NK-92 treated with Interleukin-12 subunit alpha and Interleukin-12 subunit beta, amount 100 ng/mL, for 24 hours (cell line): Measurements from ENCODE around the gene KCNJ6.
"Not testable (repeated sequence)": the region's sequence is repeated elsewhere in the genome, so short reads cannot be mapped to it uniquely, and the experiment has no call there.

Experiments used
- DNase-seq: peaks from one replicate; lab custom pipeline; 2025; lab: John Stamatoyannopoulos, UW

The KCNJ6 gene

DNA sequence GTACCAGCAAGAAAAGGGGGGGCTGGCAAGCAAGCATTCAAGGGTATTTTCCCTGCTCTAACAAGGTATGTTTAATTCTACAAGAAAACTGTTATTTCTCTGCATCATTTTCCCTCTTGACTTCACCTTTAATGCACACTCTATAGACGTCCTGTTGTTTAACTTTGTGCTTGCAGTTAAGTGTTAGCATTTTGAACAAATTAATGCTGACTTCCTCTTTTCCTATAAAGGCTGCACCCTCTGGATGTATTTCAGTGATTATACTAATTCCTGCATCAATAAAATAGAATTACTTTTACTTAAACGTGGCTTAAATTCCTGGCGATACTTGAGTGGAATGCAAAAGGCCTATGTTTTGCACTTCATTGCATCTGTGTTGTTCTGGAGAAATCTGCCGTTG lies 183.3 kb downstream of the KCNJ6 start:
- DNase-seq = no peak

DNA sequence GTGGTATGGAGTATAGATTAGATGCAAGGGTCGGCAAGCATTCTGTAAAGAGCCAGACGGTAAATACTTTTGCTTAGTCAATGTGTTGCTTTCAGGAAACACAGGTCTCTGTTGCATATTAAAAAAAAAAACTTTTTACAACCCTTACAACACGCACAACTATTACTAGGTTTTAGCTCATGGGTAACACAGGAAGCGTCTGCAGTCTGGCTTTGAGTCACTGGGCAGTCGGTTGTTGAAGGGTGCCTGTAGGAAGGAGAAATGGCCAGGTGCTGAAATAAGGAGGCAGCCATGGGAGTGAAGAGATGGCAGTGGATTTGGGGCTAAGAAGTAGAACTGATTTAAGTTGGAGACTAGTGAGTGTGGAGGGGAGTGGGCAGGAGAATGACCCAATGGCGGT lies 192.1 kb downstream of the KCNJ6 start:
- no peak for DNase-seq

DNA sequence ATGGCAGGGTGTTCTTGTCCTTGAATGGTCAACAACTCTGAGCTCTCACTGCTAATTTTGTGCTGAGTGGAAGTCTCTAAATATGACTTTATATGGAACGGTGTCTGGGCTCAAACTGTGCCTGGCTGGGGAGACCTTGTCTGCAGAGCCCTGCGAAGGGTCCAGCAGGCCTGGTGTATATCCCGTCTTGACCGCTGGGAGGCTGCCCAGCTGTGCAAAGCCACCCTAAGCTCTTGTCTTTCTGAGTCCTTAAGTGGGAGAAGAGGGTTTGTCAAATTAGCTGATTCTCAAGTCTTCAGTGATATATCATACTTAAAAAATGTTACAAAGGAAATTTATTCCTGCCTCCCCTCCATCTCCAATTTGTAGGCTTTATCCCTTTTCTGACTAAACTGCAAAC lies 198.7 kb downstream of the KCNJ6 start:
- no peak for DNase-seq

DNA sequence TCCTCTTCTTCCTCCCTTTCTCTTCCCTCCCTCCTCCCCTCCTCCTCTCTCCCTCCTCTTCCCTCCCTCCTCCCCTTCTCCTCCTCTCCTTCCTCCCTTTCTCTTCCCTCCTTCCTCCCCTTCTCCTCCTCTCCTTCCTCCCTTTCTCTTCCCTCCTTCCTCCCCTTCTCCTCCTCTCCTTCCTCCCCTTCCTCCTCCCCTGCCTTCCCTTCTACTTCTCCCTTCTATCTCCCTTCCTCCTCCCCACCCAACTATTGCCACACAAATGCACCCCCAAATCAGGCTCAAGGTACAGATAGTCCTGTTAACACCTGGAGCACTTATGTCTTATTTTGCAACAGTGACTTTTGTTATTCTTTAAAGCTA lies 203.7 kb downstream of the KCNJ6 start:
- not testable (repeated sequence) for DNase-seq

DNA sequence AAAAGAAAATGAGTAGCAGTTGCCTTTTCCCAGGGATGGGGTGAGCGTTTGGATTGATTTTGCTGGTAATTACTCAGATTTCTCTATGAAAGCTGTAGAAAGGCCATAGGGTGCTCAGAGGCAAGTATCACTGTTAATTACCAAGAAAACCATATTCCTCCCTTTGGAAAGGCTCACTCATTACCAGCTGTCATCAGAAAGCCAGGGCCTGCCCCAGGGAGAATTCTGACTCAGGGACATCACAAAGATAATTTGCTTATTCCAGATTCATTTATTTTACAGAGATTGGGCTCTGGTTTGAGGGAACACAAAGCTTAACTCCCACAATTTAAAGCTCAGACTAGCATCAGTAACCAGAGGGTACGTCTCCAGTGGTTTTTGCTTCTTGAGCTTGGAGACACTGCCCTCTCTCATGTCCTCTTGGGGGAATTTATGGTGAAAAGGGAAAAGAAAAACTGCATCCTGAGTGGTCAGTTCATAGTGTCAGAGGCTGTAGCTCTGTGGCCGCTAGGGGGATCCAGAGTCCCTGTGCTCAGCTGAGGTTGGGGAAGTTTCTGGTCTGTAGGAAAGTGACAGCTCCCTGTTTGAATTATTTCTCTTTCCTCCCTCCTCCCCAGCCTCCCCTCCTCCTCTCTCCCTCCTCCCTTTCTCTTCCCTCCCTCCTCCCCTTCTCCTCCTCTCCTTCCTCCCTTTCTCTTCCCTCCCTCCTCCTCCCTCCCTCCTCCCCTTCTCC lies 204.3 kb downstream of the KCNJ6 start:
- peak; percentile 10 for DNase-seq

DNA sequence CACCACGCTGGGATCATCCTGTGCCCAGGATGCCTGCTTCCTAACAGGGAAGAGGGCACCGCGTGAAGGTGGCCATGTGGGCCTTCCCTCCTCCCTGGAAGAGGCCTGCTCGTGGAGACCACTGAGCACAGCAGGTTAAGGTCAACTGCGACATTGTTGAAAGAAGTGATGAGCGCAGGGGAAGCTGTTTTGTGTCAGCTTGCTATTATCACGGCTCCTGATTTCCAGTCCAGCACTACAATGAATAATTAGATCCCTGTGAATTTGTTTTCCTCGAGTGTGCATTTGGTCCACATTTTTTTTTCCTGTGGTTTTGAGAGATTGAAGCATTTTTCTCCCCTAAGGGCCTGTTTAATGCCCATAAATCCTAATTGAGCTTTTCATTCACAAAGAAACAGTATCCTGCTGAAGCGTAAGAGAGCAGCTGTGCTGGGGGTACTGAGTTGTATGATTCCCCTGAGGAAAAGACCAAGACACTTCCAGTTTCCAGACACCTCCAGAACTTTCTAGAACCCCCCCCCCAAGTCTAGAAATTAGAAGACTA lies 204.9 kb downstream of the KCNJ6 start:
- no peak for DNase-seq

DNA sequence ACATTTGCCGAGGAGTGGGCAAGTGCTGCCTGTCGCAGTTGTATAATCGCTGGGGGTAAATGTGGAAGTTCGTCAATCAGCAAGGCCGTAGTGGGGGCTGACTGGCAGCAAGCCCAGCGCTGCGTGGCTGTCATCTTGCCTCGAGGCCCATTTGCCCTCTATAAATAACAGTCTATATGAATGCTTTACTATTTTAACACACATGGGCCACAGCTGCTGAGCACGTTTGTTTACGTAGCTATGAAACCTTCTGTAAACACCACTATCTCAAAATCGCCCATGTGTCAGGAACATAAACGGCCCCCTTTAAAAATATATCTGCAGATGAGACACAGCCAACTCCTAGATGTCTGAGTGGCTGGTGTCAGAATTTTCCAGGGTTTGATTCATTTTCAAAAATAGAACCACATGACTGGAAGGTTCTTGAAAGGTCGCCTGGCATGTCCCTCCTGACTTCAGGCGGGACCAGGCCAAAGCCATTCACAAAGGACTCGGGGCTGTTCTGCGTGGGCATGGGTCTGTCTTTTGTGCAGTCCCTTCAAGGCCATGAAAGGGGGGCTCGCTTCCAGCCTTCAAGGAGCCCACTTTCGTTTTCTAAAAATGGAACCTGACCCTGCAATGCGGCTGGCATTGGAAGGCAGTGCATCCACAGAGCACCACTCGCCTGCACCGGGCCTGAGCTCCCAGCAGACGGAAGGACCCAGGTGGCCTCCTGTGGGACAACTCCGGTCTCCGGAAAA lies 205.5 kb downstream of the KCNJ6 start:
- DNase-seq = no peak

DNA sequence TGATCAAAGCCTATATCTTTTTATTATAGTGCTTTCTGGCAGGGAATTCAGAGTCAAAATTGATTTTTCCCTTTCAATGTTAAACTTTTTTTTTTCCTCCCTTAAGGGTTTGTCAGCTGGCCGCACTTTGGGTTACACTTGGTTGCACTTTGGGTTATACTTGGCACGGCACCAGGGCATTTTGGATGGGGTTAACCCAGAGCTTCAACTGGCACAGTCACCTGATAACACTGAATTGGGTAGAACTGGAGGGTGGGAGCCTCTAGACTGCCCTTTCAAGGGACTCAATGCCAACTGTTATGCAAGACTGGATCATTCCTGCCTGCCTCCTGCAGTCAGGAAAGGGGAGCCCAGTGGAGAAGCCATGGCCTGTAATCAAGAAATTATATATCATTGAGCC lies 211.5 kb downstream of the KCNJ6 start:
- no peak for DNase-seq

DNA sequence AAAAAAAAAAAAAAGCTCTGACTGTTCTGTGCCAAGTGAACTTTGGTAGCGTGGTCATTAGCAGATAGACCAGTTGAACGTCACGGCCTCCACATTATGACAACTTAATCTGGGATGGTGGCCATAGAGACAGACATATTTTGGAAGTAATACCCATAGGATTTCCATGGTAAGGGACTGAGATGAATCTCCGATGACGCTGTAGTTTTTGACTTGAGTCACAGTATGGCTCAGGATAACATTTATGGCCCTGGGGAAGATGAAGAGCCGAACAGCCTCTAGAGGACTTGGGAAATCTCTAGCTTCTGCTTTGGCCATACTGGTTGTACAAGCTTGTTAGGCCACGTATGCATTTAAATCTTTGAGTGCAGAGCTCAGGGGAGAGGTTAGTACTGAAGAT lies 214.0 kb downstream of the KCNJ6 start:
- DNase-seq = no peak

DNA sequence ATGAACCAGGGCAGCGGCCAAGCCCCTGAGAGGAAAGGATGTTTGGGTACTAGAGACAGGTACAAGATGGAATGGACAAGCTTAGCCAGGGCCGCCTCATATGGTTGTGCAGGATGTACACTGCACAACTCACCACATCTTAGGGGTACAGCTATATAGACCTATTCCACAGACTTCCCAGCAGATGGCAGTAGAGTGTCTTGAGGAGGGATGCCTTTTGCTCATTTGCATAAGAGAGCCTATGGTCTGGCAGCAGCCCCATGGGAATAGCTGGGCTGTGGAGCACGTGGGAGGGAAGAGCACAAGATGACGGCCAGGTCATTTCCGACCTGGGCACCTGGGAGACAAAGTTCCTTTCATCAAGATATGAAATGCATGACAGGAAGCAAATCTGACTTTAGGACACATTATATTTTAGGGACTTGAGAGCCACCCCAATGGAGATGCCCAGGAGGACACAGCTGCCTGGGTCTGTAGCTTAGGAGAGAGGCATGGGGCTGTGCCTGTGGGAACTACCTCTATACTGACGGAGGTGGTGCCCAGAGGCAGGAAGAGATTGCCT lies 215.5 kb downstream of the KCNJ6 start:
- peak; percentile 18 for DNase-seq

DNA sequence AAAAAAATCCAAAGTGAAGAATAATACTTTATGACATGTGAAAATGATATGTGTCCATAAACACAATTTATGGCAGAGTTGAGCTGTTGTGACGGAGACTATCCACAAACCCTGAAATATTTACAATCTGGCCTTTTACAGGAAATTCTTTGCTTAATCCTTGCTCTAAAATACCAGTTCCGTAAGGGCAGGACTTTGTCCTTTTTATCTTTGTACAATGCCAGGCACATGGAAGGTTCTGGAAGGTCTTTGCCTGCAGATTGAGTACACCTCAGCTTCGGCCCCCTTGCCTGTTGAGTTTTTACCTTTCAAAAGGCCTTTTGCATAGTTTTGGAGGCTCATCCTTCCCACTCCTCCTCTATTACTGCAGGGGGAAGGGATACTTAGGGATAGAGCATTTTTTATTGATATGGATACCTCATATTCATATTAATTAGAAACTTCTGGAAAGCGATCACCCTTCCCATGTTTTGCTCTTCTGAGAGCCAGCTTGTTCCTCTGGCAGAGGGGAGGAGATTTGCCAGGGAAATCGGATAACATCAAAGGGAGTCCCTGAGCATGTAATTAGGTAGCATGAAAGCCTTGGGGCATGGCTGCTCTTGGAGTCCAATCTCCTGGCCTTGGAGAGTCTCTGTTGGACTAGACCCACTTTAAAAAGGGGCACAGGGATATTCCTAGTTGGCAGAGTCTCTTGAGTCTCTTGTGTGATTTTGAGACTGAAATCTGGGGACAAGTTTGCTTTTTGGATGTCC lies 217.1 kb downstream of the KCNJ6 start:
- no peak for DNase-seq

DNA sequence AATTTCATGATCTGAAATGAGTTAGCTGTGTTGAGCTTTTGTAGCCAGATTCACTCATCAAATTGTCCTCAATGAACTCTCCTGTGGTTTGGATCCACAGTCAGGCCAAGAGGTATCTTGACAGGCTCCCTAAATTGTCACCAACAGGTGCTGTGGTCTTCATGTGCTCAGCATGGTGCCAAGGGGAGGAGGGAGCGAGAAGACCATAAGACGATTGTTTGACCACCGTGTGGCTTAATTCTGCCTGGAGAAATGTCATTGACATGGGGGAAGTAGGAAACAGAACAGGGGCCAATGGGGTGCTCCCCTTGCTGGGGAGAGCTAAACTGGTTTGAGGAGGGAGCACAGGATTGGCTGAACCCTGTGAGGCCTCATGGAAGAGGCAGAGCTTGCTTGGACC lies 219.3 kb downstream of the KCNJ6 start:
- no peak for DNase-seq

DNA sequence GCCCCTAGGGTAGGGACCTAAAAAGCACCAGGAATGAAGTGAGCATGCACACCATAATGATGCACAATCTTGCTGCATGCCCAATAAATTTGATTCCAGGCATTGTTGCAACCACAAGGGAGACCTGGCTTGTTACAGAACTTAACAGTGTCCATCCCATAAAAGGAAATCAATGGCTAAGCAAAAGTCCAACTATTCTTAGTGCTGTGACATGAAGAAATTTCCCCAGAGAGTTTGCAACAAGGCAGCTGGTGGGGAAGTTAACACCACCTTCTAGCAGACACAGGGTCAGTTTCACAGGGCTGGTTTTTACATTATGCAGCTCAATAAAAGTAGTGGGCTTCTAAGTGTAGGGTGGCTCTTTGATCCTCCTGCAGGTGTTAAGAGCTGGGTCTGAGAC lies 221.1 kb downstream of the KCNJ6 start:
- no peak for DNase-seq

DNA sequence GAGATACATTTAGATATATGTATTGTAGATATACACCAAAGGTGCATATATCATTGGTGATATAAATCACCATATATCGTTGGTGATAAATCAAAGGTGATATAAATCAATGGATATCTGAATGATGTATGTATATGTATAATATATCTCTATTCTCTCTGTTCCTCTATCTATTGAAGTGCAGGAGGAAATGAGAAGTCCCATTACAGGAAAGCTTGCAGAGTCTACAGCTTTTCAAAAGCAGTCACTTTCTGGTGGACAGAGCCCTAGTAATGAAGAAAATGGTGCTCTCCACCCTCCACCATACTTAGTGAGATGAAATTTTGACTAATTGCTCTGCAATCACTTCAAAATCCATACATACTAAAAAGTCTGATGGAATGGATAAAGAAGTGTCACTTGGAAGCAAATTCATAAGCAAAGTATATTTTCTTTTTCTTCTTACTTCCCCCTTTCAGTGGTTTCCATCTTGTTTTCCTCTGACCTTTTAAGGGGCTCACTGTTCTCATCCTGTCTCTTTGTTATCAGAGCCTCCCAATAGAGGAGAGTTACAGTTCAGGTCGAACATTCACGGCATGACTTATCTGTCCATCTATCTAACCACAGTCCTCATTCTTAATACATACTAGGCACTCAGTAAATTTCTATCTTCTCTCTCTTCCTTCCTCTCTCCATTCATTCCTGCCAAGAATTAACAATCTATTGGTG lies 227.2 kb downstream of the KCNJ6 start:
- no peak for DNase-seq

DNA sequence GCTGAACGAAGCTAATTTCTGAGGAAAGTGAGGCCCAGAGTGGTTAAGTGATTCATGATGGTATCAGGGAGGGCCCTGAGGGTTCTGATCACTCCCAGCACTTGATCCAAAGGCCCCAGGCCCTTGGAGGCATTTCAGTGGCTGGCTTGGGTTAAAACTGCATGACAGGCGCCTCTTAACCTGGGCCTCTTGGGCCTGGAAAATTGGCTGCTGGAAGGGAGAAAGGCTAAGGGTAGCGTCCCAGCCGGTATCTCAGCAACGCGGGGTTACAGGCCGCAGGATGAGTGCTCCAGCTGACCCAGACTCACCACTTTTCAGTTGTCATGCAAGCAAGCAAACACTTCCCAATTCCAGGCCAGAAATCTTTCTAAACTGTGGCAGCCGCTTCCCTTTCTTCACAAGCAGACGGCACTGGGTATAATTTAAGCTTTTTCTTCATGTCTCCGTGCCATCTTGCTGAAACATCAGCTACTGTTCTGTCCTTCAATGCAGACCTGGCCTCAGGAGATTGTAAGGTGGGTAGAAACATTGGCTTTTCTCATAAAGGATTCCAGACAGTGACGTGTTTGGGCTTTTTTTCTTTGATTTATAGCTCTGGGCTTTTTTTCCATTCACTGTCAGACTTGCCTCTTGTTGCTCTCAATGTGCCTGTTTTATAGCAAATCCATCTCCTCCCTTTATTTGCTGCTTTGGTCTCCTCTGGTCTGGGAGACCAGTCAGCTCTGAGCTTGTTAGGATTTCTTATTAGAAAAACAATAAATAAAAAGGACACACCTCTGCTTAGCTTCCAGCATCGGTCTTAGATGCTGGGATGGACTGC lies 229.1 kb downstream of the KCNJ6 start:
- no peak for DNase-seq

DNA sequence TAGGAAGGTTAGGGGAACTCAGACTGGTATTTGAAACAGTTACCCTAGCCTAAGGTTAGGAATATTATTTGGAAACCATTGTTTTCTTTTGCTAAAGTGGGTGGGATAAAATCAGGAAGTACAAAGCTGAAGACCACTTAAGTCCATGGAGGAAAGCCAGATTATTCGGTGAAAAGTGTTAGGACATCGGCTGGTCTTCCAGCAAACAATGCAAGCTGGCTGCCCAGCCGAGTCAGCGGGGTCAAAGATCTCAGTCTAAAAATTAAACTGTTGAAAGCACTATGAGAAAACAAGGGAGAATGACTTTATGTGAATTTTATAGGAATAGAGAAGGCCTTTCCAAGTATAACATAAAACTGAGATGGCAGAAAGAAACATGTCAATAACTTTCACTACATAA lies 231.7 kb downstream of the KCNJ6 start:
- no peak for DNase-seq

DNA sequence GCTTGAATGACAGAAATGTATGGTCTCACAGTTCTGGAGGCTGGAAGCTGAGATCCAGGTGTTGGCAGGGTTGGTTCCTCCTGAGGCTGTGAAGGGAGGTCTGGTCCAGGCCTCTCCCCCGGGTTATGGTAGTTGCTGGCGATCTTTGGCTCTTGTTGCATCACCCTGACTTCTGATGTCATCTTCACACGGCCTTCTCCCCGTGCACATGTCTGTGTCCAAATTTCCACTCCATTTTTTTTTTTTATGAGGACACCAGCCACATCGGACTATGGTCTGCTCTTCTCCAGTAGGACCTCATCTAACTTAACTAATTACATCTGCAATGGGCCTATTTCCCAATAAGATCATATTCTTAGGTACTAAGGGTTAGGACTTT lies 232.2 kb downstream of the KCNJ6 start:
- DNase-seq = no peak

DNA sequence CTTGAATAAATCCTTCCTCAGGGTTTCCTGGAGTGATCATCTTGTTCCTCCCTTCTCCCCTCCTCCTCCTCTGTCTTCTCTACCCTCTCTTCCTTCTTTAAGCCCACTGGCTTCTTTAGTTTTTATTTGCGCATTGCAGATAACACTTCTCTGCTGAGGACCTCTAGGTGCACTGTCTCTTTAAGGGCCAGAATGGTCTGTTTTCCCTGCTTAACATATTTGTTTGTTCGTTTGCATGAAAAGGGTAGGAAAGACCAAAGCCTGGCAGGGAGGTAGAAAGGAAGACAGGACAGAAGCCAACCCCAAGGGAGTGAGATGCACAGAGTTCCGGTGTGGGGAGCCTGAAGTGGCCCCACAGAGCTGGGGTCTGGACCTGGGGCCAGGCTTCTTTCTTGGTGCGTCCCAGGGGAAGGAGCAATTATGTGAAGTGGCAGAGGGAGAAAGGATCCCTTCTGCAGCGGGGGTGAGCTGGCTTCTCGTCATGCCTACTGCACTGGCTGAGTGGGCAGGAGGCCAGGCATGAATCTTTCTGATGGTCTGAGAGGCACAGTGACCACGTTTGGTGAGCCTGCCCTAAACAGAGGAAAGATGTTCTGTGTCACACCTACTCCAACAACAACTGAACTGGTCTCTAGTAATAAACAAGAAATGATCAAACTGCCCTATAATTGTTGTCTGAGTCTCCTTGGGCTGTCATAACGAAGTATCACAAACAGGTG lies 232.7 kb downstream of the KCNJ6 start:
- no peak for DNase-seq

DNA sequence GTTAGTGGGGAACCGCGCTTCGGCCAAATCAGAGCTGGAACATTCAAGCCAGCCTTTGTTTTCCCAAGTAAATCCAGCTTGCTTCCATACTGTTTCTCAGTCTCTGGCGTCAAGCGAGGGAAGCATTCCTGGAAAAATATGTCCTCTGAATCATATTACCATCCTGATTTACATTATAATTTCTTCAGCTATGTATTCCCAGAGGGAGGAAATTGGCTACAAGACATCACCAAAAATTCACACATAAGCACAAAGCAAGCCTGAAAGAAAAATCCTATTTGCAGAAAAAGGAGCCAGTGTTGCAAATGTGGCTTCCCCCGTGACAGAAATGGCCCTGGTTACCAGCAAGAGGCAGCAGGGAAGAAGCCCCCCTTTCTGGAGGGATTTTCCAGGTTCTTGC lies 233.3 kb downstream of the KCNJ6 start:
- DNase-seq = no peak

DNA sequence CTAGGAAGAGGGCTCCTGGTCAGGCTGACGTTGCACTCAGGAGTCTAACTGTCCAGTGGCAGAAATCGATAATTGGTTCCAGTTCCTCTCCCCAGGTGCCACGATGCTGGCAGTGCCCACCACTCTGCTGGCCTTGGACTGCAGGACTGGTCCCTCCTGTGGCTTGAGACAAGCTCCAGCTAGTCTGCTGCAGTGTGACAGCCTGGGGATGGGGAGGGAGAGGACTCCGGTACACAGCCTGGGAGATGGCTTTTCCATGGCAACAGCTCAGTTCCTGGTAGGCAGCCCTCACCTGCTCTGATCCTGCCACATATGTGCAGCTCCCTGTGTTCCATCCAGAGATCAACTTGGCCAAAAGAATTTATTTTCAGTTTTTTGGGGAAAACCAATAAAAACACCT lies 239.3 kb downstream of the KCNJ6 start:
- no peak for DNase-seq
